NOMO-1 (cell line): ENCODE results near the gene PXMP2.
"Not testable (repeated sequence)": the region's sequence is repeated elsewhere in the genome, so short reads cannot be mapped to it uniquely, and the experiment has no call there.

Experiments
- DNase-seq, 2 experiments: peaks; one replicate each; lab custom pipeline; 2025; ENCODE audit not compliant: unreplicated experiment in 2 of 2; lab: John Stamatoyannopoulos, UW

Gene PXMP2

GRCh38 chr12:132746613-132747012 is 59.2 kb downstream of the PXMP2 start:
- no peak for DNase-seq

- DNase-seq: no peak
Observed at GRCh38 chr12:132747395-132747794, 60.0 kb downstream of the PXMP2 start.

DNA sequence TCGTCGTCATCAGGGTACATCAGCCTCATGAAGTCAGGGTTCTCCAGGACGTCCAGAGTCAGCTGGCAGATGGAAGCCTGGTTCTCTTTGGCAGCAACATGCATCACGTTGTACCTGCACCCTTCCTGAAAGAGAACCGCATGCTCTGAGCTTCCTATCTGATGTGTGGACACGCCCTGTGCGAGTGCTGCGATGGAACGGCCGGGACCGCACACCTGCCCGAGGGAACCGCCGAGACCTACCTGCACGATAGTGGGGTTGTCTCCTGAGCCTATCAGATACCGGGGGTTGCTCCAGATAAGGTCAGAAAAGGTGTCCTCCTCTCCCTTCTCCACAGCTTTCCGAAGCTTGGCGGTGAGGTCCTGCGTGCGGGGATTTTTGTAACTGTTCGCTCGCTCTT is 60.5 kb downstream of the PXMP2 start:
- no peak for DNase-seq

GRCh38 chr12:132748319-132748718 is 60.9 kb downstream of the PXMP2 start:
- no peak for DNase-seq

GRCh38 chr12:132753670-132754069 is 66.3 kb downstream of the PXMP2 start:
- DNase-seq: not testable (repeated sequence)

GRCh38 chr12:132754160-132754932 is 67.0 kb downstream of the PXMP2 start:
- DNase-seq: no peak
